ENCODE data around the gene GYPB.
"Not testable (repeated sequence)": the region's sequence is repeated elsewhere in the genome, so short reads cannot be mapped to it uniquely, and the experiment has no call there.

DNA sequence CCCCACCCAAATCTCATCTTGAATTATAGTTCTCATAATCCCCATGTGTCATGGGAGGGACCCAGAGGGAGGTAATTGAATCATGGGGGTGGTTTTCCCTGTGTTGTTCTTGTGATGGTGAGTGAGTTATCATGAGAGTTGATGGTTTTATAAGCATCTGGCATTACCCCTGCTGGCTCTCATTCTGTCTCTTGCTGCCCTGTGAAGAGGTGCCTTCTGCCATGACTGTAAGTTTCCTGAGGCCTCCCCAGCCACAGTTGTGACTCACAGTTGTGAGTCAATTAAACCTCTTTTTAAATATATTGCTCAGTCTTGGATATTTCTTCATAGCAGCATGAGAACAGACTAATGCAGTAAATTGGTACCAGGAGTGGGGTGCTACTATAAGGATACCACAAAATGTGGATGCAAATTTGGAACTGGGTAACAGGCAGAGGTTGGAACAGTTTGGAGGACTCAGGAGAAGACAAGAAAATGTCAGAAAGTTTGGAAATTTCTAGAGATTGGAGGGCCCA lies 67.7 kb downstream of the GYPB start:
- not testable (repeated sequence) for TF ChIP-seq CTCF, POLR2AphosphoS5, POLR2A (IDR thresholded peaks at IDR 0.05)

All from gastroesophageal sphincter (tissue), 3 donors.